Fibroblast of villous mesenchyme (primary cell): ENCODE results near the gene PFAS. TPM values are rescaled to one million over a fixed set of nuclear protein-coding genes. Genes with fewer than 3 reads are reported as not detected.
A peak's percentile ranks its signal among the peaks of the same experiment; 100 is the strongest.

Source experiments
- DNase-seq: peaks from one replicate; pipeline ENCODE4 v3.0.0-alpha.2; 2010; ENCODE audit warnings: low read depth
- H3K4me3 ChIP-seq: 2 replicates; pipeline ENCODE4 v1.5.1; 2011; ENCODE audit warnings: low read depth, mild to moderate bottlenecking, low read length
- CTCF ChIP-seq: IDR thresholded peaks from 2 replicates; pipeline ENCODE4 v1.5.1; 2012; ENCODE audit warnings: low read depth, mild to moderate bottlenecking, low read length; ENCODE audit not compliant: insufficient read depth
- total RNA-seq: library from RNA; depleted of rRNA; stranded (reverse); fragments of >200 nt; gene quantifications from 2 replicates; pipeline ENCODE4 v1.2.3, GENCODE V29; 2012

PFAS gene
- 38.0 and 41.9 TPM in 2 replicates for total RNA-seq

GRCh38 chr17:8248751-8249607 lies at the start of gene PFAS:
PFAS (plus strand) TSS chr17:8249289; CDS start chr17:8253938, 4,649 bp downstream.
- peak; percentile 93 for DNase-seq
- H3K4me3 ChIP-seq, result peak within 1 kb of the TSS; percentile 80
- no peak for TF ChIP-seq CTCF

GRCh38 chr17:8204761-8205555 lies 44.1 kb upstream of the PFAS start:
- DNase-seq, result no peak
- TF ChIP-seq CTCF, result no peak
- no peak overlapping the region for H3K4me3 ChIP-seq

GRCh38 chr17:8206536-8206935 lies 42.6 kb upstream of the PFAS start:
- DNase-seq, result no peak

GRCh38 chr17:8209907-8210760 lies 39.0 kb upstream of the PFAS start, which contains the start of gene AURKB:
AURKB (minus strand) TSS chr17:8210575; CDS start chr17:8210224, 351 bp downstream.
- peak within 1 kb of the TSS; percentile 83 for H3K4me3 ChIP-seq
- TF ChIP-seq CTCF, result no peak
- peak; percentile 97 for DNase-seq

More at GRCh38 chr17:8206536-8206935, 42.6 kb upstream of the PFAS start:
- no peak overlapping the region for H3K4me3 ChIP-seq
- no peak for TF ChIP-seq CTCF

- no peak for DNase-seq
Observed at GRCh38 chr17:8210761-8211458, 38.2 kb upstream of the PFAS start.

More at GRCh38 chr17:8210761-8211458, 38.2 kb upstream of the PFAS start:
- peak overlapping the region; percentile 83 for H3K4me3 ChIP-seq
- TF ChIP-seq CTCF, result no peak
